Endodermal cell (in vitro differentiated cells): Measurements from ENCODE around the gene UNC13B. TPM values are rescaled to one million over a fixed set of nuclear protein-coding genes. Genes with fewer than 3 reads are reported as not detected.

ENCODE experiments used
- DNase-seq: peaks from one replicate; pipeline ENCODE4 v3.0.0-alpha.2; 2017
- H3K27ac ChIP-seq: 2 replicates; pipeline ENCODE4 v1.5.1; 2013; ENCODE audit warnings: mild to moderate bottlenecking, low read depth, low read length, moderate library complexity
- H3K27me3 ChIP-seq: 2 replicates; pipeline ENCODE4 v1.6.1; 2013; ENCODE audit warnings: mild to moderate bottlenecking, low read length, moderate library complexity; ENCODE audit not compliant: insufficient read depth, control insufficient read depth, poor library complexity, severe bottlenecking
- H3K36me3 ChIP-seq: 2 replicates; pipeline ENCODE4 v1.7.0; 2013; ENCODE audit warnings: mild to moderate bottlenecking, low read length, moderate library complexity; ENCODE audit not compliant: control insufficient read depth, insufficient read depth
- H3K4me1 ChIP-seq: one replicate; pipeline ENCODE4 v1.7.0; 2013; ENCODE audit warnings: low read length; ENCODE audit not compliant: control insufficient read depth, insufficient read depth
- H3K4me3 ChIP-seq: 2 replicates; pipeline ENCODE4 v1.5.1; 2013; ENCODE audit warnings: mild to moderate bottlenecking, low read length, moderate library complexity
- H3K9ac ChIP-seq: 2 replicates; pipeline ENCODE4 v1.6.1; 2013; ENCODE audit warnings: mild to moderate bottlenecking, low read length, moderate library complexity; ENCODE audit not compliant: poor library complexity, severe bottlenecking; ENCODE audit errors: extremely low read depth
- H3K9me3 ChIP-seq: 2 replicates; pipeline ENCODE4 v1.6.1; 2013; ENCODE audit warnings: mild to moderate bottlenecking, low read length, moderate library complexity; ENCODE audit not compliant: control insufficient read depth
- H3K27ac Mint-ChIP-seq: 2 replicates; pipeline ENCODE4 v1.8.0; 2020; ENCODE audit warnings: mixed read lengths
- H3K27me3 Mint-ChIP-seq: 2 replicates; pipeline ENCODE4 v1.8.0; 2021; ENCODE audit warnings: mild to moderate bottlenecking, mixed read lengths; ENCODE audit not compliant: insufficient read depth
- H3K36me3 Mint-ChIP-seq: 2 replicates; pipeline ENCODE4 v1.8.0; 2020; ENCODE audit warnings: low read depth, mixed read lengths
- H3K4me1 Mint-ChIP-seq: 2 replicates; pipeline ENCODE4 v1.8.0; 2020; ENCODE audit warnings: mixed read lengths
- H3K4me3 Mint-ChIP-seq: 2 replicates; pipeline ENCODE4 v1.8.0; 2020; ENCODE audit warnings: mild to moderate bottlenecking, moderate library complexity, mixed read lengths
- H3K9me3 Mint-ChIP-seq: 2 replicates; pipeline ENCODE4 v1.8.0; 2020; ENCODE audit warnings: mild to moderate bottlenecking, mixed read lengths
- WGBS, 2 experiments: methylation state at CpG; one replicate each; pipeline versions ENCODE4 v1.1.5 to v1.1.7; 2013; ENCODE audit warnings: missing lambda C conversion rate in 2 of 2, mixed read lengths in 1 of 2; ENCODE audit not compliant: insufficient coverage in 1 of 2, insufficient read length in 1 of 2; 5-methylcytosine and 5-hydroxymethylcytosine counted together
- total RNA-seq, 2 donors: library from RNA; stranded (reverse); fragmentation: NEBNext Ultra II Directional in 1 of 2; extraction: Animal tissue kit (Norgen Biotek cat#: 25700) in 1 of 2; gene quantifications; 2 replicates in 1 of 2; 3 replicates in 1 of 2; pipeline ENCODE4 v1.2.1, GENCODE V29; 2021
- TF ChIP-seq, protein P1 (sequence below): fragments of 200-600 bp; sonication (generic); conservative IDR thresholded peaks from 2 replicates; pipeline ENCODE4 v1.5.0; 2021; ENCODE audit warnings: antibody characterized with exemption, mild to moderate bottlenecking

Gene UNC13B
- total RNA-seq, 2 donors from 2014 or later, result 53.9 to 57.2 TPM

DNA sequence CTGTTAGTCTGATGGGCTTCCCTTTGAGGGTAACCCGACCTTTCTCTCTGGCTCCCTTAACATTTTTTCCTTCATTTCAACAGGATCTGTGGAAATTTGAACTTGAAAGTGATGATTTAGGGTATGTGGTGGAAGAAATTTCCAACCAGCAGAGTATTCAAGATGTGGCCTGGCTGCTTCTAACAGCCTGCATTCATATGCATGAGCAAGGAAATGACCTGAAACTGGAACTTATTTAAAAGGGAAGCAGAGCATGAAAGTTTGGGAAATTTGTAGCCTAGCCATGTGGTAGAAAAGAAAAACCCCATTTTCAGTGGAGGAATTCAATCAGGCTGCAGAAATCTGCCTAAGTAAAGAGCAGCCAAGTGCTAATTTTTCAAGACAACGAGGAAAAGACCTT is 41.7 kb downstream of the UNC13B start:
- Mint-ChIP-seq H3K4me1 (no peaks in the 10 kb centered on the region), H3K36me3 (peaks cover 35% of the 10 kb centered on the region), H3K4me3 (no peak overlapping the region), H3K9me3 (peaks cover 80% of the 10 kb centered on the region), H3K27me3 (no peaks in the 10 kb centered on the region), H3K27ac (no peak overlapping the region)
- no peaks in the 10 kb centered on the region for H3K4me1 ChIP-seq
- WGBS, 2 experiments, result 89 to 100% methylated on average over 1 to 2 of the region's 2 CpGs
- no peaks in the 10 kb centered on the region for H3K36me3 ChIP-seq
- no peak overlapping the region for H3K9ac ChIP-seq
- H3K4me3 ChIP-seq, result peak overlapping the region; percentile 53
- no peak overlapping the region for H3K27ac ChIP-seq
- peaks cover 43% of the 10 kb centered on the region for H3K9me3 ChIP-seq
- DNase-seq, result no peak
- H3K27me3 ChIP-seq, result no peaks in the 10 kb centered on the region
- TF ChIP-seq, protein P1, sequence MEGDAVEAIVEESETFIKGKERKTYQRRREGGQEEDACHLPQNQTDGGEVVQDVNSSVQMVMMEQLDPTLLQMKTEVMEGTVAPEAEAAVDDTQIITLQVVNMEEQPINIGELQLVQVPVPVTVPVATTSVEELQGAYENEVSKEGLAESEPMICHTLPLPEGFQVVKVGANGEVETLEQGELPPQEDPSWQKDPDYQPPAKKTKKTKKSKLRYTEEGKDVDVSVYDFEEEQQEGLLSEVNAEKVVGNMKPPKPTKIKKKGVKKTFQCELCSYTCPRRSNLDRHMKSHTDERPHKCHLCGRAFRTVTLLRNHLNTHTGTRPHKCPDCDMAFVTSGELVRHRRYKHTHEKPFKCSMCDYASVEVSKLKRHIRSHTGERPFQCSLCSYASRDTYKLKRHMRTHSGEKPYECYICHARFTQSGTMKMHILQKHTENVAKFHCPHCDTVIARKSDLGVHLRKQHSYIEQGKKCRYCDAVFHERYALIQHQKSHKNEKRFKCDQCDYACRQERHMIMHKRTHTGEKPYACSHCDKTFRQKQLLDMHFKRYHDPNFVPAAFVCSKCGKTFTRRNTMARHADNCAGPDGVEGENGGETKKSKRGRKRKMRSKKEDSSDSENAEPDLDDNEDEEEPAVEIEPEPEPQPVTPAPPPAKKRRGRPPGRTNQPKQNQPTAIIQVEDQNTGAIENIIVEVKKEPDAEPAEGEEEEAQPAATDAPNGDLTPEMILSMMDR, result no peak

DNA sequence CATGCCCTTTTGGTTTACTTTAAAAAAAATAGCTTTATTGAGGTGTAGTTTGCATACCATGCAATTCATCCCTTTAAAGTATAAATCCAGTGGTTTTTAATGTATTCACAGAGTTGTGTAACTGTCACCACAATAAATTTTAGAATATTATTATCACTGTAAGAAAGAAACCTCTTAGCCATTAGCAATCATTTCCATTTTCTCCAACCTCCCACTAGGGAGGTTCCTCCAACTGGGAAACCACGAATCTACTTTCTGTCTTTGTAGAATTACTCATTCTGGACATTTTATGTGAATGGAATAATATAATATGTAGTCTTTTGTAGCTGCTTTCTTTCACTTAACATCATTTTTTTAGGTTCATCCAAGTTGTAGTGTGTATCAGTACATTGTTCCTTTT is 43.5 kb downstream of the UNC13B start:
- TF ChIP-seq, protein P1, result no peak
- Histone ChIP-seq H3K4me3 (no peak overlapping the region), H3K27me3 (no peaks in the 10 kb centered on the region), H3K9me3 (peaks cover 37% of the 10 kb centered on the region), H3K4me1 (no peaks in the 10 kb centered on the region), H3K36me3 (no peaks in the 10 kb centered on the region), H3K9ac (no peak overlapping the region), H3K27ac (no peak overlapping the region)
- DNase-seq, result no peak
- WGBS, 2 experiments, result no CpG with 5 or more reads among the region's 1 CpG
- H3K4me1 Mint-ChIP-seq, result no peaks in the 10 kb centered on the region
- H3K27me3 Mint-ChIP-seq, result no peaks in the 10 kb centered on the region
- peaks cover 65% of the 10 kb centered on the region for H3K9me3 Mint-ChIP-seq
- H3K4me3 Mint-ChIP-seq, result no peak overlapping the region
- no peak overlapping the region for H3K27ac Mint-ChIP-seq
- peaks cover 39% of the 10 kb centered on the region for H3K36me3 Mint-ChIP-seq

DNA sequence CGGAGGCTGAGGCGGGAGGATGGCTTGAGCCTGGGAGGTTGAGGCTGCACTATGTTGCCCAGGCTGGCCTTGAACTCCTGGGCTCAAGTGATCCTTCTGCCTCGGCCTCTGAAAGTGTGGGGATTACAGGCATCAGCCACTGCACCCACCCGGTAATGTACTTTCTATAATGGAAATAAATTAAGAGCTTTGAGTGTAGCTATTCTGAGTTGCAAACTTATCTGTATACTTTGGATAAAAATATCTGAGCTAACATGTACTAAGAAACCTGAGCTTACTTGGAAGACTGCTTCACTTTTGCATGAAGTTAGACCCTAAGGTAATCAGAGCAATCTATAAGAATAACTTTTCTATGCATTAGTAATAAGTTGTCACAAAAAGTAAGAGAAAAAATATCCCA is 50.0 kb downstream of the UNC13B start:
- no peak overlapping the region for H3K4me3 Mint-ChIP-seq
- Histone ChIP-seq H3K9me3 (no peaks in the 10 kb centered on the region), H3K9ac (no peak overlapping the region), H3K36me3 (no peaks in the 10 kb centered on the region), H3K27ac (no peak overlapping the region), H3K27me3 (no peaks in the 10 kb centered on the region), H3K4me1 (no peaks in the 10 kb centered on the region), H3K4me3 (no peak overlapping the region)
- peaks cover 10% of the 10 kb centered on the region for H3K36me3 Mint-ChIP-seq
- no peaks in the 10 kb centered on the region for H3K27me3 Mint-ChIP-seq
- no peak for DNase-seq
- no peaks in the 10 kb centered on the region for H3K4me1 Mint-ChIP-seq
- H3K27ac Mint-ChIP-seq, result no peak overlapping the region
- 96 to 100% methylated on average over 2 to 4 of the region's 4 CpGs for WGBS, 2 experiments
- H3K9me3 Mint-ChIP-seq, result peaks cover 5% of the 10 kb centered on the region
- TF ChIP-seq, protein P1, result no peak
